ENCODE results near the gene GCC1. TPM values are rescaled to one million over a fixed set of nuclear protein-coding genes. Genes with fewer than 3 reads are reported as not detected.

GCC1 gene, protein sequence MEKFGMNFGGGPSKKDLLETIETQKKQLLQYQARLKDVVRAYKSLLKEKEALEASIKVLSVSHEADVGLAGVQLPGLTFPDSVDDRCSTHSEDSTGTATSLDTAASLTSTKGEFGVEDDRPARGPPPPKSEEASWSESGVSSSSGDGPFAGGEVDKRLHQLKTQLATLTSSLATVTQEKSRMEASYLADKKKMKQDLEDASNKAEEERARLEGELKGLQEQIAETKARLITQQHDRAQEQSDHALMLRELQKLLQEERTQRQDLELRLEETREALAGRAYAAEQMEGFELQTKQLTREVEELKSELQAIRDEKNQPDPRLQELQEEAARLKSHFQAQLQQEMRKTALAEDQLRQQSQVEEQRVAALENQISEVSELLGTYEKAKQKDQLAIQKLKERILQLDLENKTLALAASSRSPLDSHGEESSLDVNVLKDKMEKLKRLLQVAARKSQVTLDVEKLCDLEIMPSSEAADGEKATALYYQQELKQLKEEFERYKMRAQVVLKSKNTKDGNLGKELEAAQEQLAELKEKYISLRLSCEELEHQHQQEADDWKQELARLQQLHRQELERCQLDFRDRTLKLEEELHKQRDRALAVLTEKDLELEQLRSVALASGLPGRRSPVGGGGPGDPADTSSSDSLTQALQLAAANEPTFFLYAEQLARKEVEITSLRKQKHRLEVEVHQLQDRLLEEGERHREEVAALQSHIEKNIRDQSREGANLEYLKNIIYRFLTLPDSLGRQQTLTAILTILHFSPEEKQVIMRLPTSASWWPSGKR
- total RNA-seq = 40.4 TPM
- 10 to 100 TPM; 11.4 to 16.4 (median 15.6) TPM for polyA plus RNA-seq

DNA sequence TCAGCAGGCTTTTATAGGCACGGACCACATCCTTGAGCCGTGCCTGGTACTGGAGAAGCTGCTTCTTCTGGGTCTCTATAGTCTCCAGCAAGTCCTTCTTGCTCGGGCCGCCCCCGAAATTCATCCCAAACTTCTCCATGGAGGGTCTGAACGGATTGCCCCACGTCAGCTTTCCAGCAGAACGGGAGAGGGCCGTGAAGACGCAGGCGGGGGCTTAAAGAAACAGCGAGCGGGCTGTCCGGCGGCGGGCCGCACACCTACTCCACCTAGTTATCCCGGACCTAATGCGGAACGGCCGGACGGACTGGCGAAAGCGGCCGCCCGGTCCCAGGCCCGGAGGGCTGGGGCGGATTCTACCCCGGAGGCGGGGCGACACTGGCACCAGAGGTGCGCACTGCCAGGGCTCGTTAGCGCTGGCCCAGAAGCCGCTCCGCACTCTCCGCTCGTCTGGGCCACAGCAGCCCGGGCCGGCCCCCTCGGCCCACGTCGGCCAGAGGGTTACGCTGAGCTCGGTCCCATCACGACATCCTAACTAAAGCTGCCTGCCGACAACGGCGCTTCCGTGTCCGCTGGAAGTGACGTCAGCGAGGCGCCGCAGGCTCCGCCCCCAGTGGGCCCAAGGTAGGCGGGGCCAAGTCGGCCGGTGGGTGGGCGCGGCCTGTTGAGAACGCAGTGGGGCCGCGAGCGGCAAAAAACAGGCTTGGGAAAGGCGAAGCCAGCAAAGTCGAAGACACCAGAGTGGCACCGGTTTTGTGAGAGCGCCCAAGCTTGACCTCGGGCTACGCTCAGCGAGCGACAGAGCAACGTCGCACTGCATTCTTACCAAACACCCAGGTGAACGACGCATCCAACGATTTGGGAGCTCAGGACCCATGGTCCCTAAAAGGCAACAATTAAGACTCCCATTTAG lies at the start of gene GCC1:
Gene GCC1, minus strand, starts transcription at position 553 of the 910 bp plus-strand sequence. Its CDS starts 414 bp downstream, at position 139.
- peaks cover 71% of the 10 kb centered on the region for H3K4me1 ChIP-seq (ENCODE audit: control insufficient read depth, insufficient read depth, low read length, poor library complexity, severe bottlenecking)
- no peaks in the 10 kb centered on the region for H3K27me3 ChIP-seq (ENCODE audit: control insufficient read depth, insufficient read depth, low read length)
- Mint-ChIP-seq H3K36me3 (peaks cover 24% of the 10 kb centered on the region), H3K27me3 (peaks cover 4% of the 10 kb centered on the region), H3K27ac (peak within 1 kb of the TSS; percentile 86 to 98 (median 96)), H3K9me3 (peaks cover 0 to 1% (median 0%) of the 10 kb centered on the region in 7 donors), H3K4me3 (peak within 1 kb of the TSS; percentile 91 to 98 (median 95)), H3K4me1 (peaks cover 29 to 84% (median 58%) of the 10 kb centered on the region in 4 donors)
- ATAC-seq (ENCODE audit: low read depth in 2 of 2) (peak; percentile 77 to 81), DNase-seq (peak; percentile 91 to 93 (median 91))
- peak within 1 kb of the TSS; percentile 85 for H3K27ac ChIP-seq (ENCODE audit: insufficient read depth, low read length, poor library complexity, severe bottlenecking)
- peaks cover 28% of the 10 kb centered on the region for H3K36me3 ChIP-seq (ENCODE audit: control insufficient read depth, insufficient read depth, low read length)
- H3K4me3 ChIP-seq (ENCODE audit: low read depth, low read length) = peak within 1 kb of the TSS; percentile 81
- H3K9me3 ChIP-seq (ENCODE audit: control insufficient read depth in 2 of 2, low read length in 2 of 2) = no peaks in the 10 kb centered on the region

DNA sequence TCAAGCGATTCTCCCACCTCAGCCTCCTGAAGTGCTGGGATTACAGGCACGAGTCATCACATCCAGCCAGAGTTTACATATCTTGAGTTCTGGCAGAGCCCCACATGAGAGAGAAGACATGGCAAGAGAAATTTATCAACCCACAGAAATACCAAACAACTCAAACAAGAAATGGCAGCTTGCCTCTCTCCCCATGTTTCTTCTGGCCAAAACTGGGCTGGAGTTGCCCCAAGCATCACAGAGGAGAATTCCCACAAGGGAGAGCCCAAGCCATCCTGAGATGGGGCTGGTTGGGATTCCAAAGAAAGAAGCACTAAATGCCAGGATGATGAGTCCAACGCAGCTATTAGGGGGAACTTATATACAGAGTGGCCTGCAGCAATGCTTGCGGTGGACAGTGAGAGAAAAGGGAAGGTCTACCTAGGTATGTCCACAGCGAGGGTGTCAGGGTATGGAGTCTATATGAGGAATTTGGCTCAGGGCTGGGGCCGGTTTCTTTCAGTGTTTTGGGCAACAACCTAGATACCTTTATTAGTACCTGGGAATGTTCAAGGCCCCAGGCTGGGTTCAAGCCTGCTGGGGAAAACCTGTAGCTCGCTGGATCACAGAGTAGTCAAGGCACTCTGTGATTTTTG lies 47.0 kb upstream of the GCC1 start:
- no peaks in the 10 kb centered on the region for H3K36me3 ChIP-seq (ENCODE audit: control insufficient read depth, insufficient read depth, low read length)
- Mint-ChIP-seq H3K27ac (no peak overlapping the region), H3K4me3 (no peak overlapping the region), H3K9me3 (peaks cover 0 to 5% (median 0%) of the 10 kb centered on the region in 7 donors), H3K36me3 (no peaks in the 10 kb centered on the region), H3K4me1 (peaks cover 0 to 3% (median 0%) of the 10 kb centered on the region in 4 donors), H3K27me3 (peaks cover 51% of the 10 kb centered on the region)
- no peaks in the 10 kb centered on the region for H3K4me1 ChIP-seq (ENCODE audit: control insufficient read depth, insufficient read depth, low read length, poor library complexity, severe bottlenecking)
- no peak overlapping the region for H3K4me3 ChIP-seq (ENCODE audit: low read depth, low read length)
- no peaks in the 10 kb centered on the region for H3K9me3 ChIP-seq (ENCODE audit: control insufficient read depth in 2 of 2, low read length in 2 of 2)
- H3K27ac ChIP-seq (ENCODE audit: insufficient read depth, low read length, poor library complexity, severe bottlenecking) = no peak overlapping the region
- ATAC-seq (ENCODE audit: low read depth in 2 of 2) (no peak), DNase-seq (no peak)
- peaks cover 5% of the 10 kb centered on the region for H3K27me3 ChIP-seq (ENCODE audit: control insufficient read depth, insufficient read depth, low read length)

DNA sequence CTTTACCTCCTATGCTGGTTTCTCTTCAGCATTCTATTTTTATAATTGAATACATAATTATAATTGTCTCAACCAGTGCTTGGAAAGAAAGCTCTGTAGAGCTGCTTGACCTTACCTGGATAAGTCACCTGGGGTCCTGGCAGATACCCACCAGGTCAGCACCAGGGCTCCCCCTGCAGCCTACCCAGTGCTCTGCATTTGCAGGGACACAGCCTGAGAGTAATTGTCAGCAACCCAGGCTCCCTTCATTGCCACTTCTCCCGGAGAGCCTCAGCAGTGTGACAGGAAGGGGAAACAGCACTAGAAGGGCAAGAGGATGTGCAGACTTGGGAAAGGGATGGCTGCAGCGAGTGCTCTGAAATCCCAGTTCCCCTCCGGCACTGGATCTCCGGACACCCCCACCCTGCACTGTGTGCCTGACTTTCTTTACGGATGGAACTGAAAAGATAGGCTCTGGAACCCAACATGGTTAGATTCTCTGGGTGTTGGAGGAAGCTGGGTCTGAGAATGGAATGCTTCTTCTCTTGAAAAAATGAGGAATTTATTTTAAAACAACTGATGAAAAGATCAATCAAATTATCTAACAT lies 44.0 kb upstream of the GCC1 start:
- no peak overlapping the region for H3K27ac ChIP-seq (ENCODE audit: insufficient read depth, low read length, poor library complexity, severe bottlenecking)
- no peak for ATAC-seq (ENCODE audit: low read depth in 2 of 2)
- no peak overlapping the region for H3K4me3 Mint-ChIP-seq
- H3K27me3 ChIP-seq (ENCODE audit: control insufficient read depth, insufficient read depth, low read length) = peaks cover 3% of the 10 kb centered on the region
- H3K4me1 Mint-ChIP-seq = peaks cover 0 to 3% (median 0%) of the 10 kb centered on the region in 4 donors
- H3K36me3 Mint-ChIP-seq = no peaks in the 10 kb centered on the region
- H3K36me3 ChIP-seq (ENCODE audit: control insufficient read depth, insufficient read depth, low read length) = no peaks in the 10 kb centered on the region
- H3K4me1 ChIP-seq (ENCODE audit: control insufficient read depth, insufficient read depth, low read length, poor library complexity, severe bottlenecking) = no peaks in the 10 kb centered on the region
- peaks cover 42% of the 10 kb centered on the region for H3K27me3 Mint-ChIP-seq
- peak overlapping the region in 1 of 3 donors; percentile 17 for H3K27ac Mint-ChIP-seq
- H3K9me3 Mint-ChIP-seq = peaks cover 0 to 5% (median 0%) of the 10 kb centered on the region in 7 donors
- H3K4me3 ChIP-seq (ENCODE audit: low read depth, low read length) = no peak overlapping the region
- peak in 1 of 3 donors; percentile 22 for DNase-seq
- no peaks in the 10 kb centered on the region for H3K9me3 ChIP-seq (ENCODE audit: control insufficient read depth in 2 of 2, low read length in 2 of 2)

GRCh38 chr7:127628445-127628844 lies 43.0 kb upstream of the GCC1 start:
- Histone ChIP-seq H3K4me3 (ENCODE audit: low read depth, low read length) (no peak overlapping the region), H3K27me3 (ENCODE audit: control insufficient read depth, insufficient read depth, low read length) (peaks cover 3% of the 10 kb centered on the region), H3K9me3 (ENCODE audit: control insufficient read depth in 2 of 2, low read length in 2 of 2) (no peaks in the 10 kb centered on the region), H3K36me3 (ENCODE audit: control insufficient read depth, insufficient read depth, low read length) (no peaks in the 10 kb centered on the region), H3K27ac (ENCODE audit: insufficient read depth, low read length, poor library complexity, severe bottlenecking) (no peak overlapping the region), H3K4me1 (ENCODE audit: control insufficient read depth, insufficient read depth, low read length, poor library complexity, severe bottlenecking) (no peaks in the 10 kb centered on the region)
- Mint-ChIP-seq H3K27me3 (peaks cover 33% of the 10 kb centered on the region), H3K9me3 (peaks cover 0 to under 1% (median 0%) of the 10 kb centered on the region in 7 donors), H3K4me1 (peaks cover 0 to 3% (median 0%) of the 10 kb centered on the region in 4 donors), H3K4me3 (no peak overlapping the region), H3K36me3 (no peaks in the 10 kb centered on the region), H3K27ac (no peak overlapping the region)
- ATAC-seq (ENCODE audit: low read depth in 2 of 2) = no peak
- no peak for DNase-seq

- Mint-ChIP-seq H3K4me3 (no peak overlapping the region), H3K4me1 (peaks cover 0 to 11% (median 0%) of the 10 kb centered on the region in 4 donors), H3K27me3 (peaks cover 39% of the 10 kb centered on the region), H3K27ac (no peak overlapping the region), H3K36me3 (no peaks in the 10 kb centered on the region), H3K9me3 (peaks cover 0 to 1% (median 0%) of the 10 kb centered on the region in 7 donors)
- Histone ChIP-seq H3K36me3 (ENCODE audit: control insufficient read depth, insufficient read depth, low read length) (no peaks in the 10 kb centered on the region), H3K27ac (ENCODE audit: insufficient read depth, low read length, poor library complexity, severe bottlenecking) (no peak overlapping the region), H3K27me3 (ENCODE audit: control insufficient read depth, insufficient read depth, low read length) (peaks cover 3% of the 10 kb centered on the region), H3K9me3 (ENCODE audit: control insufficient read depth in 2 of 2, low read length in 2 of 2) (no peaks in the 10 kb centered on the region), H3K4me3 (ENCODE audit: low read depth, low read length) (no peak overlapping the region), H3K4me1 (ENCODE audit: control insufficient read depth, insufficient read depth, low read length, poor library complexity, severe bottlenecking) (no peaks in the 10 kb centered on the region)
- DNase-seq (no peak), ATAC-seq (ENCODE audit: low read depth in 2 of 2) (no peak)
These were observed 39.9 kb upstream of the GCC1 start for GRCh38 chr7:127625331-127625730.

- no peak for ATAC-seq (ENCODE audit: low read depth in 2 of 2)
- H3K27me3 ChIP-seq (ENCODE audit: control insufficient read depth, insufficient read depth, low read length) = peaks cover 17% of the 10 kb centered on the region
- no peak overlapping the region for H3K4me3 ChIP-seq (ENCODE audit: low read depth, low read length)
- no peak overlapping the region for H3K27ac ChIP-seq (ENCODE audit: insufficient read depth, low read length, poor library complexity, severe bottlenecking)
- Mint-ChIP-seq H3K4me1 (peaks cover 0 to 8% (median 0%) of the 10 kb centered on the region in 4 donors), H3K36me3 (no peaks in the 10 kb centered on the region), H3K27me3 (peaks cover 42% of the 10 kb centered on the region), H3K9me3 (peaks cover 0 to 2% (median 0%) of the 10 kb centered on the region in 7 donors), H3K27ac (no peak overlapping the region), H3K4me3 (no peak overlapping the region)
- DNase-seq = no peak
- no peaks in the 10 kb centered on the region for H3K36me3 ChIP-seq (ENCODE audit: control insufficient read depth, insufficient read depth, low read length)
- H3K9me3 ChIP-seq (ENCODE audit: control insufficient read depth in 2 of 2, low read length in 2 of 2) = no peaks in the 10 kb centered on the region
- H3K4me1 ChIP-seq (ENCODE audit: control insufficient read depth, insufficient read depth, low read length, poor library complexity, severe bottlenecking) = no peaks in the 10 kb centered on the region
These were observed 35.2 kb upstream of the GCC1 start for GRCh38 chr7:127620406-127621233.

Data from CD4-positive, CD25-positive, alpha-beta regulatory T cell (primary cell).